EH (cell line): ENCODE data around the gene SLC30A3.

ENCODE experiments used
- DNase-seq: peaks from one replicate; pipeline ENCODE4 v3.0.0-alpha.2; 2015; ENCODE audit warnings: low read depth

Gene SLC30A3

GRCh38 chr2:27258051-27258450, 4.8 kb downstream of the SLC30A3 start:
- DNase-seq = no peak

- no peak for DNase-seq
Observed at GRCh38 chr2:27256855-27257454, 5.9 kb downstream of the SLC30A3 start.

- peak; percentile 68 for DNase-seq
Observed at GRCh38 chr2:27255660-27256059, 7.2 kb downstream of the SLC30A3 start.

GRCh38 chr2:27255187-27255586, 7.7 kb downstream of the SLC30A3 start:
- DNase-seq = no peak

GRCh38 chr2:27251766-27252165, 11.1 kb downstream of the SLC30A3 start:
- no peak for DNase-seq

GRCh38 chr2:27250652-27251379, 12.0 kb downstream of the SLC30A3 start:
- no peak for DNase-seq

GRCh38 chr2:27249891-27250651, 12.8 kb downstream of the SLC30A3 start:
- peak; percentile 39 for DNase-seq

GRCh38 chr2:27249159-27249890, 13.5 kb downstream of the SLC30A3 start:
- peak; percentile 79 for DNase-seq

- DNase-seq = no peak
Observed at GRCh38 chr2:27247893-27248292, 15.0 kb downstream of the SLC30A3 start.

GRCh38 chr2:27245626-27246025, 17.2 kb downstream of the SLC30A3 start:
- DNase-seq = no peak

- no peak for DNase-seq
Observed at GRCh38 chr2:27245116-27245515, 17.7 kb downstream of the SLC30A3 start.

GRCh38 chr2:27243391-27244130, 19.3 kb downstream of the SLC30A3 start:
- DNase-seq = no peak

- DNase-seq = no peak
Observed at GRCh38 chr2:27242614-27242951, 20.3 kb downstream of the SLC30A3 start.

GRCh38 chr2:27241761-27242613, 20.9 kb downstream of the SLC30A3 start:
- DNase-seq = peak; percentile 13

- no peak for DNase-seq
Observed at GRCh38 chr2:27240406-27240805, 22.4 kb downstream of the SLC30A3 start.

GRCh38 chr2:27238976-27239375, 23.9 kb downstream of the SLC30A3 start:
- DNase-seq = no peak

GRCh38 chr2:27237341-27237945, 25.4 kb downstream of the SLC30A3 start:
- DNase-seq = no peak

- no peak for DNase-seq
Observed at GRCh38 chr2:27236626-27237025, 26.2 kb downstream of the SLC30A3 start.

- no peak for DNase-seq
Observed at GRCh38 chr2:27236136-27236535, 26.7 kb downstream of the SLC30A3 start.

- DNase-seq = no peak
Observed at GRCh38 chr2:27233341-27233740, 29.5 kb downstream of the SLC30A3 start.
